K562 (cell line): ENCODE results near the gene QSOX2. TPM values are rescaled to one million over a fixed set of nuclear protein-coding genes. Genes with fewer than 3 reads are reported as not detected.

Experiments
- ARHGAP35 ChIP-seq: fragments of 450-650 bp; IDR thresholded peaks from 2 replicates; pipeline ENCODE4 v1.6.1; 2018; ENCODE audit not compliant: partially characterized antibody
- BHLHE40 ChIP-seq: IDR thresholded peaks from 2 replicates; pipeline ENCODE4 v1.6.1; 2011; ENCODE audit warnings: low read length, improper control_type of control experiment
- EP400 ChIP-seq: fragments of 450-650 bp; IDR thresholded peaks from 2 replicates; pipeline ENCODE4 v1.6.1; 2017; ENCODE audit warnings: antibody characterized with exemption, mild to moderate bottlenecking, moderate library complexity
- ETV6 ChIP-seq, 3 experiments: fragments of 150-350 bp in 1 of 3; sonication (generic) in 1 of 3; formaldehyde crosslinking in 1 of 3; IDR thresholded peaks; 2 replicates each; pipeline versions ENCODE4 v1.6.1 to v1.8.0; 2014 to 2022; ENCODE audit warnings: borderline replicate concordance in 2 of 3, low read depth in 2 of 3, antibody characterized with exemption in 1 of 3, low read length in 1 of 3, mild to moderate bottlenecking in 1 of 3, missing genetic modification reagents in 1 of 3
- KAT7 ChIP-seq: sonication (generic); formaldehyde crosslinking; IDR thresholded peaks from 2 replicates; pipeline ENCODE4 v1.8.0; 2022; ENCODE audit warnings: missing genetic modification reagents, mild to moderate bottlenecking, borderline replicate concordance
- NFE2L1 ChIP-seq: fragments of 450-650 bp; IDR thresholded peaks from 2 replicates; pipeline ENCODE4 v1.6.1; 2016; ENCODE audit warnings: missing genetic modification characterization, low read depth, mild to moderate bottlenecking, missing compliant biosample characterization, moderate library complexity, borderline replicate concordance
- PHB ChIP-seq: fragments of 250-450 bp; sonication (Bioruptor Pico); IDR thresholded peaks from 2 replicates; pipeline ENCODE4 v1.5.0; 2021
- POLR3A ChIP-seq: IDR thresholded peaks from 2 replicates; pipeline ENCODE4 v1.6.1; 2011; ENCODE audit warnings: borderline replicate concordance, mild to moderate bottlenecking, moderate library complexity; ENCODE audit not compliant: insufficient read length, insufficient read depth; ENCODE audit errors: extremely low read depth
- RFX7 ChIP-seq: fragments of 250-450 bp; sonication (Bioruptor Pico); IDR thresholded peaks from 2 replicates; pipeline ENCODE4 v1.5.1; 2021; ENCODE audit warnings: mild to moderate bottlenecking
- SAFB2 ChIP-seq: fragments of 200-400 bp; formaldehyde crosslinking; IDR thresholded peaks from 2 replicates; pipeline ENCODE4 v1.6.1; 2018; ENCODE audit warnings: borderline replicate concordance, low read length, low read depth, moderate library complexity; ENCODE audit not compliant: severe bottlenecking
- SAP30 ChIP-seq: fragments of 200-600 bp; sonication (generic); IDR thresholded peaks from 2 replicates; pipeline ENCODE4 v1.6.1; 2012; ENCODE audit warnings: borderline replicate concordance, low read depth, mild to moderate bottlenecking, moderate library complexity, low read length, control low read depth, inconsistent platforms; ENCODE audit not compliant: insufficient read depth, poor library complexity, severe bottlenecking
- ZNF586 ChIP-seq: fragments of 450-650 bp; formaldehyde crosslinking; conservative IDR thresholded peaks from 2 replicates; pipeline ENCODE4 v1.4.0; 2020; ENCODE audit warnings: mild to moderate bottlenecking, moderate library complexity
- ZNF707 ChIP-seq: fragments of 250-450 bp; sonication (Bioruptor Pico); conservative IDR thresholded peaks from 2 replicates; pipeline ENCODE4 v1.8.0; 2022; ENCODE audit warnings: inconsistent platforms, mild to moderate bottlenecking, moderate library complexity
- ZNF75A ChIP-seq: fragments of 450-650 bp; formaldehyde crosslinking; IDR thresholded peaks from 2 replicates; pipeline ENCODE4 v1.4.0; 2020; ENCODE audit warnings: mild to moderate bottlenecking
- polyA plus RNA-seq, 8 experiments: library from polyadenylated mRNA; depleted of rRNA in 4 of 8; stranded (reverse) in 5 of 8; unstranded in 3 of 8; fragments of >200 nt; fragmentation: Nextera tagmentation in 2 of 8; fragmentation: Illumina TruSeq in 1 of 8; extraction: Ambion mirVana in 2 of 8; extraction: Trizol in 1 of 8; gene quantifications; 2 replicates each; pipeline versions ENCODE4 v1.2.1 to v1.2.3, GENCODE V29; 2011 to 2014; ENCODE audit warnings: inconsistent platforms in 1 of 8, missing spikeins in 1 of 8
- total RNA-seq, 7 experiments: library from RNA; depleted of rRNA in 6 of 7; stranded (reverse); fragments of >200 nt in 6 of 7; fragmentation: Illumina TruSeq in 2 of 7; extraction: Trizol in 2 of 7; gene quantifications; 2 replicates each; pipeline versions ENCODE4 v1.2.1 to v1.2.3, GENCODE V29; 2011 to 2021; ENCODE audit warnings: low replicate concordance in 1 of 7
- TF ChIP-seq, protein P1 (sequence below): sonication (generic); formaldehyde crosslinking; IDR thresholded peaks from 2 replicates; pipeline ENCODE4 v1.8.0; 2022; ENCODE audit warnings: missing genetic modification reagents, mild to moderate bottlenecking, borderline replicate concordance
- TF ChIP-seq, protein P2 (sequence below): fragments of 450-650 bp; IDR thresholded peaks from 2 replicates; pipeline ENCODE4 v1.6.1; 2016; ENCODE audit warnings: borderline replicate concordance
- TF ChIP-seq, protein P3 (sequence below): sonication (generic); formaldehyde crosslinking; IDR thresholded peaks from 2 replicates; pipeline ENCODE4 v1.8.1; 2023; ENCODE audit warnings: missing genetic modification reagents, mild to moderate bottlenecking, borderline replicate concordance

QSOX2 gene
- total and polyA plus RNA-seq, 9 of the 15 experiments (the other 6 are each of a cell fraction or from before 2014, with no cell fraction given) = 0.51 to 23.7 (median 12.7) TPM

DNA sequence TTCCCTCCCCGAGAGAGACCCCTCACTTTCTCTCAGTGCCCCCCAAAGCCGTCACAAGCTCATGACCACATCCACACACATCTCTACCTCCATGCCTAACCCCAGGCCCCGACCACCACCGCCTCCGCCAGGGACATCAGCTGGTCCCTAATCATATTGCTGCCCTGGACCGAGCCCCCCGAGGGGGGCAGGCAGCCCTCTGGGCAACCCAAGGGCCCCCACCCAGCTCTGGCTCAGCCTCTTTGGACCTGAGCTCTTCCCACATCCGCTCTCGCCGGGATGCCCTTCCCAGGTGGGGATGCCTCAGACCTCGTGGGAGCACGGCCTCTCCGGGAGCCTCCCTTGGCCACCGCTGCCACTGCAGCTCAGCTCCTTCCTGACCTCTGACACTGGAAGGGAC is 59.2 kb downstream of the QSOX2 start (continued):
- TF ChIP-seq, protein P1, sequence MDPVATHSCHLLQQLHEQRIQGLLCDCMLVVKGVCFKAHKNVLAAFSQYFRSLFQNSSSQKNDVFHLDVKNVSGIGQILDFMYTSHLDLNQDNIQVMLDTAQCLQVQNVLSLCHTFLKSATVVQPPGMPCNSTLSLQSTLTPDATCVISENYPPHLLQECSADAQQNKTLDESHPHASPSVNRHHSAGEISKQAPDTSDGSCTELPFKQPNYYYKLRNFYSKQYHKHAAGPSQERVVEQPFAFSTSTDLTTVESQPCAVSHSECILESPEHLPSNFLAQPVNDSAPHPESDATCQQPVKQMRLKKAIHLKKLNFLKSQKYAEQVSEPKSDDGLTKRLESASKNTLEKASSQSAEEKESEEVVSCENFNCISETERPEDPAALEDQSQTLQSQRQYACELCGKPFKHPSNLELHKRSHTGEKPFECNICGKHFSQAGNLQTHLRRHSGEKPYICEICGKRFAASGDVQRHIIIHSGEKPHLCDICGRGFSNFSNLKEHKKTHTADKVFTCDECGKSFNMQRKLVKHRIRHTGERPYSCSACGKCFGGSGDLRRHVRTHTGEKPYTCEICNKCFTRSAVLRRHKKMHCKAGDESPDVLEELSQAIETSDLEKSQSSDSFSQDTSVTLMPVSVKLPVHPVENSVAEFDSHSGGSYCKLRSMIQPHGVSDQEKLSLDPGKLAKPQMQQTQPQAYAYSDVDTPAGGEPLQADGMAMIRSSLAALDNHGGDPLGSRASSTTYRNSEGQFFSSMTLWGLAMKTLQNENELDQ = no peak
- TF ChIP-seq ZNF586 (CRISPR knock-in tag) (no peak), ZNF707 (CRISPR knock-in tag) (no peak), NFE2L1 (no peak), RFX7 (CRISPR knock-in tag) (no peak), EP400 (no peak), SAFB2 (no peak), POLR3A (no peak), PHB (CRISPR knock-in tag) (no peak), ARHGAP35 (no peak), SAP30 (no peak), ETV6 (IDR thresholded peaks at IDR 0.05; ENCODE audit: borderline replicate concordance in 1 of 2, low read depth in 2 of 2, low read length in 1 of 2) (no peak), ETV6 (CRISPR knock-in tag; IDR thresholded peaks at IDR 0.05; ENCODE audit: borderline replicate concordance) (no peak), ZNF75A (CRISPR knock-in tag) (no peak), KAT7 (CRISPR knock-in tag) (no peak), BHLHE40 (no peak)
- TF ChIP-seq, protein P2, sequence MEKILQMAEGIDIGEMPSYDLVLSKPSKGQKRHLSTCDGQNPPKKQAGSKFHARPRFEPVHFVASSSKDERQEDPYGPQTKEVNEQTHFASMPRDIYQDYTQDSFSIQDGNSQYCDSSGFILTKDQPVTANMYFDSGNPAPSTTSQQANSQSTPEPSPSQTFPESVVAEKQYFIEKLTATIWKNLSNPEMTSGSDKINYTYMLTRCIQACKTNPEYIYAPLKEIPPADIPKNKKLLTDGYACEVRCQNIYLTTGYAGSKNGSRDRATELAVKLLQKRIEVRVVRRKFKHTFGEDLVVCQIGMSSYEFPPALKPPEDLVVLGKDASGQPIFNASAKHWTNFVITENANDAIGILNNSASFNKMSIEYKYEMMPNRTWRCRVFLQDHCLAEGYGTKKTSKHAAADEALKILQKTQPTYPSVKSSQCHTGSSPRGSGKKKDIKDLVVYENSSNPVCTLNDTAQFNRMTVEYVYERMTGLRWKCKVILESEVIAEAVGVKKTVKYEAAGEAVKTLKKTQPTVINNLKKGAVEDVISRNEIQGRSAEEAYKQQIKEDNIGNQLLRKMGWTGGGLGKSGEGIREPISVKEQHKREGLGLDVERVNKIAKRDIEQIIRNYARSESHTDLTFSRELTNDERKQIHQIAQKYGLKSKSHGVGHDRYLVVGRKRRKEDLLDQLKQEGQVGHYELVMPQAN = no peak
- TF ChIP-seq, protein P3, sequence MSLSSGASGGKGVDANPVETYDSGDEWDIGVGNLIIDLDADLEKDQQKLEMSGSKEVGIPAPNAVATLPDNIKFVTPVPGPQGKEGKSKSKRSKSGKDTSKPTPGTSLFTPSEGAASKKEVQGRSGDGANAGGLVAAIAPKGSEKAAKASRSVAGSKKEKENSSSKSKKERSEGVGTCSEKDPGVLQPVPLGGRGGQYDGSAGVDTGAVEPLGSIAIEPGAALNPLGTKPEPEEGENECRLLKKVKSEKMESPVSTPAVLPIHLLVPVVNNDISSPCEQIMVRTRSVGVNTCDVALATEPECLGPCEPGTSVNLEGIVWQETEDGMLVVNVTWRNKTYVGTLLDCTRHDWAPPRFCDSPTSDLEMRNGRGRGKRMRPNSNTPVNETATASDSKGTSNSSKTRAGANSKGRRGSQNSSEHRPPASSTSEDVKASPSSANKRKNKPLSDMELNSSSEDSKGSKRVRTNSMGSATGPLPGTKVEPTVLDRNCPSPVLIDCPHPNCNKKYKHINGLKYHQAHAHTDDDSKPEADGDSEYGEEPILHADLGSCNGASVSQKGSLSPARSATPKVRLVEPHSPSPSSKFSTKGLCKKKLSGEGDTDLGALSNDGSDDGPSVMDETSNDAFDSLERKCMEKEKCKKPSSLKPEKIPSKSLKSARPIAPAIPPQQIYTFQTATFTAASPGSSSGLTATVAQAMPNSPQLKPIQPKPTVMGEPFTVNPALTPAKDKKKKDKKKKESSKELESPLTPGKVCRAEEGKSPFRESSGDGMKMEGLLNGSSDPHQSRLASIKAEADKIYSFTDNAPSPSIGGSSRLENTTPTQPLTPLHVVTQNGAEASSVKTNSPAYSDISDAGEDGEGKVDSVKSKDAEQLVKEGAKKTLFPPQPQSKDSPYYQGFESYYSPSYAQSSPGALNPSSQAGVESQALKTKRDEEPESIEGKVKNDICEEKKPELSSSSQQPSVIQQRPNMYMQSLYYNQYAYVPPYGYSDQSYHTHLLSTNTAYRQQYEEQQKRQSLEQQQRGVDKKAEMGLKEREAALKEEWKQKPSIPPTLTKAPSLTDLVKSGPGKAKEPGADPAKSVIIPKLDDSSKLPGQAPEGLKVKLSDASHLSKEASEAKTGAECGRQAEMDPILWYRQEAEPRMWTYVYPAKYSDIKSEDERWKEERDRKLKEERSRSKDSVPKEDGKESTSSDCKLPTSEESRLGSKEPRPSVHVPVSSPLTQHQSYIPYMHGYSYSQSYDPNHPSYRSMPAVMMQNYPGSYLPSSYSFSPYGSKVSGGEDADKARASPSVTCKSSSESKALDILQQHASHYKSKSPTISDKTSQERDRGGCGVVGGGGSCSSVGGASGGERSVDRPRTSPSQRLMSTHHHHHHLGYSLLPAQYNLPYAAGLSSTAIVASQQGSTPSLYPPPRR = no peak
- TF ChIP-seq, all 486 proteins: peak for 0
